Measurements from ENCODE around the gene GLIPR2. TPM values are rescaled to one million over a fixed set of nuclear protein-coding genes. Genes with fewer than 3 reads are reported as not detected.
A peak's percentile ranks its signal among the peaks of the same experiment; 100 is the strongest.

GLIPR2 gene
- total RNA-seq, 4 donors from 2014 or later = 8.6 to 31.4 (median 11.6) TPM

DNA sequence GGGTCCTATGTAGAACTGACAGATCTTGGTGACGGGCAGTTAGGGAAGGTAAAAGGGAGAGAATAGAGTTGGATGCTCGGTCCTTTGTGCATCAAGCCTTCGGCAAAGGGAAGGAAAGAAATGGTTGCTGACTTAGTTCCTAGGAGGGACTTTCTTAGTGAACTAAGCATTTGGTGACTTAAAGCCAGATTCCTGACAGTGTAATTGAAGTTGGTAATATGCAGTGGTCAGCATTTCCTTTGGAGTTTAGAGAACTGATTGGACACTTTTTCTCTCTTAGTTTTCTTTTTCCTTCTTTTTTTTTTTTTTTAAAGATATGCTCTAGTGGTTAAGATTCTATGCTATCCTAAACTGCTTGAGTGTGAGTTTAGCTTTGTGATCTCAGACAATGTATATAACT, 56.5 kb downstream of the GLIPR2 start:
- DNase-seq = no peak
- no peaks in the 10 kb centered on the region for H3K9me3 ChIP-seq
- TF ChIP-seq POLR2A (IDR thresholded peaks at IDR 0.05) = no peak
- TF ChIP-seq, protein P1, sequence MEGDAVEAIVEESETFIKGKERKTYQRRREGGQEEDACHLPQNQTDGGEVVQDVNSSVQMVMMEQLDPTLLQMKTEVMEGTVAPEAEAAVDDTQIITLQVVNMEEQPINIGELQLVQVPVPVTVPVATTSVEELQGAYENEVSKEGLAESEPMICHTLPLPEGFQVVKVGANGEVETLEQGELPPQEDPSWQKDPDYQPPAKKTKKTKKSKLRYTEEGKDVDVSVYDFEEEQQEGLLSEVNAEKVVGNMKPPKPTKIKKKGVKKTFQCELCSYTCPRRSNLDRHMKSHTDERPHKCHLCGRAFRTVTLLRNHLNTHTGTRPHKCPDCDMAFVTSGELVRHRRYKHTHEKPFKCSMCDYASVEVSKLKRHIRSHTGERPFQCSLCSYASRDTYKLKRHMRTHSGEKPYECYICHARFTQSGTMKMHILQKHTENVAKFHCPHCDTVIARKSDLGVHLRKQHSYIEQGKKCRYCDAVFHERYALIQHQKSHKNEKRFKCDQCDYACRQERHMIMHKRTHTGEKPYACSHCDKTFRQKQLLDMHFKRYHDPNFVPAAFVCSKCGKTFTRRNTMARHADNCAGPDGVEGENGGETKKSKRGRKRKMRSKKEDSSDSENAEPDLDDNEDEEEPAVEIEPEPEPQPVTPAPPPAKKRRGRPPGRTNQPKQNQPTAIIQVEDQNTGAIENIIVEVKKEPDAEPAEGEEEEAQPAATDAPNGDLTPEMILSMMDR (IDR thresholded peaks at IDR 0.05) = no peak

DNA sequence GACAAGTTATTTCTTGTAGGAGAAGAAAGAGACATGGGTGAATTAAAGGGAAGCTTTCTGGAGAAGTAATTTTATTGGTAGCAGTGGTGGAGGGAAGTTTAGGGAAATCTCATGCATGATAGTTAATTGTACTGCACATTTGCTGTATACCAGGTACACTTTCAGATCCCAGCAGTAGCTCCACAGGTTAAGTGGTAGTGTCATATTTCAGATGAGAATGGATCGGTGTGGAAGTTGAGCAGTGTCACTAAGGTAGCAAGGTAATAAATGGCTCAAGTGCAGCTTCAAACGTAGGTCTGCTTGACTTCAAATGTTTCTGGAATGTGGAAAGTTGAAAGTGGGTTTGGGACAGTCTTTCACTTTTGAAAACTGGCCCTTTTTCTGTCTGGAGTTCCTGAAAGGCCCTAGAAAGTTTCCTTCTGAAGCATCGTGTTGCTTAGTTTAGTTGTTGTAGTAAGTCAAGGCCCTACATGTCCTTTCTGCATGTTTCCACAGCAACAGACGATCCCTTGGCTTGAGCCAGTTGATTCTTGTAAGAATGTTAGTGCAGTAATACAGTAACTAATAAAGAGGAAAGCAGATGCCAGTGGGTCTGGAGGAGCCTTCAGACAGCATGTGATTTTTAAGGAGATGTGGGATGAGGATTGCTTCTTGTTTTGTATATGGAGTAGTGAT, 57.9 kb downstream of the GLIPR2 start:
- Histone ChIP-seq H3K4me1 (peaks cover 0 to 36% (median 15%) of the 10 kb centered on the region in 4 donors), H3K27ac (no peak overlapping the region)
- no peak for TF ChIP-seq POLR2A (IDR thresholded peaks at IDR 0.05)
- TF ChIP-seq, protein P1 (IDR thresholded peaks at IDR 0.05) = no peak

More for the DNA sequence above, 56.5 kb downstream of the GLIPR2 start:
- Histone ChIP-seq H3K27me3 (no peaks in the 10 kb centered on the region), H3K36me3 (peaks cover 0 to 14% (median 0%) of the 10 kb centered on the region in 3 donors), H3K4me3 (peak overlapping the region in 2 of 4 donors; percentile 4 to 74), H3K4me1 (peaks cover 0 to 36% (median 15%) of the 10 kb centered on the region in 4 donors), H3K27ac (no peak overlapping the region)

DNA sequence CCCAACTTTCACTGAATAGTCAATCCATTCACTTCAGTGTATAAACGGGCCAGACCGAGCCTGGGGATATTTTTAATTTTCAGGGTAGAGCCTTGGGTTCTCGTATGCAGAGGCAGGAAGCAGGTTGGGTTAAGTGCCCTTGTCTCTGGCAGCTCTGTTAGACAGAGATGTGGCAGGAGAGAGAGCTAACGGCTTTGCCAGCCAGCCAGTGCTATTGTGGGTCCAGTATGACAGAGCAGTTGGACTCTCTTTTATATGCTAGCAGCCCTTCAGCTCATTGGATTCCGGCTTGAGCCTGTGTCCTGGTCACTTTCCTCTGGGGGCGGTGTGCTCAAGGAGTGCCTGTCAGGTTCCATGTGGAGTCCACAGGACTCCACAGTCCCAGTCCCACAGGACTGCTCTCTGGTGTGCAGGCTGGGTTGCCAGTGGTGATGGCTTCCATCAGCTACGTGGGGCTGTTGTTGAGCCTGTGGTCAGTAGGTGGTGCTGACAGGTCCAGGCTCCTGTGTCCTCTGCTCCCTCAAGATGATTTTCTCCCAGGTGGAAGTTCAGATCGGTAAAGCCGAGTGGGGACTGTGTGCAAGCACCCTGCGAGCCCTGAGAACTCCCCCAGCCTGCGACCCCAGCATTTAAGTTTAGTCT, 68.5 kb downstream of the GLIPR2 start:
- H3K27ac ChIP-seq = no peak overlapping the region
- H3K4me3 ChIP-seq = no peak overlapping the region
- no peaks in the 10 kb centered on the region for H3K9me3 ChIP-seq
- no peak for DNase-seq
- H3K27me3 ChIP-seq = no peaks in the 10 kb centered on the region
- H3K4me1 ChIP-seq = no peaks in the 10 kb centered on the region
- TF ChIP-seq POLR2A (IDR thresholded peaks at IDR 0.05) = no peak
- TF ChIP-seq, protein P1 (IDR thresholded peaks at IDR 0.05) = no peak
- H3K36me3 ChIP-seq = peaks cover 4 to 99% (median 4%) of the 10 kb centered on the region in 3 donors

More for the DNA sequence above, 57.9 kb downstream of the GLIPR2 start:
- no peak overlapping the region for H3K4me3 ChIP-seq
- no peaks in the 10 kb centered on the region for H3K9me3 ChIP-seq
- no peak for DNase-seq
- H3K36me3 ChIP-seq = peaks cover 0 to 27% (median 0%) of the 10 kb centered on the region in 3 donors
- no peaks in the 10 kb centered on the region for H3K27me3 ChIP-seq

DNA sequence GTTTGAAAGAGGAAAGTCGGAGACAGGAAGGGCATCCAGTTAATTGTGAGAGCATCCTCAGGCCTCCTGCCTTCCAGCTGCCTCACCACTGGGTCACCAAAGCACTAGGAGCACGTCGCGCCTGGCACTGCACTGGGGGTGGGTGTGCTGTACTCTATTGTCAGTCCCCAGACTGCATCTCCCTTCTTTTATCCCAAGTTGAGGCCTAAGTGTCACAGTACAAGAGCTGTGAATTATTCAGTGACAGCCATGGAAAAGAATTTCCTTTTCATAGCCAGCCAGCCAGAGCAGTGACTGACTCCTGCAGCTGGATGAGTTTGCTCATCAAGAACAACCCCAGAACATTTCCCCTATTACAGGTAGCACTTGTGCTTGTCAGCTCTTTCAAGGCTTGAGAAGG, 70.5 kb downstream of the GLIPR2 start:
- no peaks in the 10 kb centered on the region for H3K4me1 ChIP-seq
- H3K4me3 ChIP-seq = no peak overlapping the region
- TF ChIP-seq, protein P1 (IDR thresholded peaks at IDR 0.05) = no peak
- TF ChIP-seq POLR2A (IDR thresholded peaks at IDR 0.05) = no peak
- H3K27ac ChIP-seq = no peak overlapping the region
- H3K27me3 ChIP-seq = no peaks in the 10 kb centered on the region
- peaks cover 0 to 98% (median 4%) of the 10 kb centered on the region in 3 donors for H3K36me3 ChIP-seq
- H3K9me3 ChIP-seq = no peaks in the 10 kb centered on the region
- DNase-seq = no peak

DNA sequence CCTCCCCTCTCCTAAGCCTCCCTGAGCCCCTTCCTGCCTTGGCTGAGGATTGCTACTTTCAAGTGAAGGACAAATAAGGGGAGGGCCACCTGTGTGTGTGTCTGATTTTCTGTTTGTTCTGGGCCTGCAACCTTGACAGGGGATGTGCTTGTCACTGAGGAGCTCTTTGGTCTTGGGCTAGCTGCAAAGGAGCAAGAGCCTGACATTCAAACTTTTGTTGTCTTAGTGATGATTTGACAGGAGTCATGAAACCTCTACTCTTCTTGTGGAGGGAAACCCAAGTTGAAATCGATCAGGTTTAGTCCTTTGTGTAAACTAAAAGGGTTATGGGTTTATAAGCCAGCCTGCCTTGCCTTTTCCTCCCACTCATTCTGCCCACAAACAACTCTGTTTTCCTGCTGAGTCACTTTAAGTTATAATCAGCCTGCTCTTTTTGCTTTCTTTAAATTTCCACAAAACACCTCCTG, 71.0 kb downstream of the GLIPR2 start:
- Histone ChIP-seq H3K9me3 (no peaks in the 10 kb centered on the region), H3K36me3 (peaks cover 0 to 98% (median 4%) of the 10 kb centered on the region in 3 donors), H3K4me1 (no peaks in the 10 kb centered on the region), H3K27me3 (no peaks in the 10 kb centered on the region), H3K4me3 (no peak overlapping the region), H3K27ac (no peak overlapping the region)
- no peak for TF ChIP-seq POLR2A (IDR thresholded peaks at IDR 0.05)
- TF ChIP-seq, protein P1 (IDR thresholded peaks at IDR 0.05) = no peak
- no peak for DNase-seq
